Suprapubic skin (tissue), 4 donors: ENCODE results near the gene CLCF1. TPM values are rescaled to one million over a fixed set of nuclear protein-coding genes. Genes with fewer than 3 reads are reported as not detected.

Source experiments
- DNase-seq, 2 donors: peaks; one replicate each; pipeline ENCODE4 v3.0.0-alpha.2; 2019; ENCODE audit warnings: low spot score in 2 of 2
- H3K27ac ChIP-seq: fragments of 200-600 bp; sonication (generic); one replicate; pipeline ENCODE4 v1.5.1; 2019
- H3K27me3 ChIP-seq: fragments of 200-600 bp; sonication (generic); one replicate; pipeline ENCODE4 v1.5.1; 2019
- H3K36me3 ChIP-seq: fragments of 200-600 bp; sonication (generic); one replicate; pipeline ENCODE4 v1.5.1; 2019
- H3K4me1 ChIP-seq: fragments of 200-600 bp; sonication (generic); one replicate; pipeline ENCODE4 v1.5.1; 2019
- H3K4me3 ChIP-seq: fragments of 200-600 bp; sonication (generic); one replicate; pipeline ENCODE4 v1.5.1; 2019; ENCODE audit warnings: mild to moderate bottlenecking
- H3K9me3 ChIP-seq: fragments of 200-600 bp; sonication (generic); one replicate; pipeline ENCODE4 v1.5.1; 2019
- EP300 ChIP-seq: sonication (generic); formaldehyde crosslinking; IDR thresholded peaks from one replicate; pipeline ENCODE4 v1.6.1; 2017; ENCODE audit warnings: antibody characterized with exemption
- POLR2A ChIP-seq, 2 donors: fragments of 450-650 bp; IDR thresholded peaks; one replicate each; pipeline ENCODE4 v1.6.1; 2017; ENCODE audit warnings: antibody characterized with exemption in 2 of 2, mild to moderate bottlenecking in 2 of 2, moderate library complexity in 2 of 2
- POLR2AphosphoS5 ChIP-seq, 3 donors: sonication (generic); formaldehyde crosslinking; IDR thresholded peaks; one replicate each; pipeline ENCODE4 v1.6.1; 2017; ENCODE audit warnings: antibody characterized with exemption in 3 of 3
- WGBS: methylation state at CpG from one replicate; pipeline ENCODE4 v1.1.5; 2018; 5-methylcytosine and 5-hydroxymethylcytosine counted together
- total RNA-seq, 4 donors: library from RNA; depleted of rRNA; stranded (reverse); fragments of >200 nt; gene quantifications; one replicate each; pipeline ENCODE4 v1.1.0, GENCODE V29; 2016
- TF ChIP-seq, protein P1 (sequence below), 2 donors: fragments of 200-600 bp in 1 of 2; fragments of 450-650 bp in 1 of 2; sonication (generic) in 1 of 2; IDR thresholded peaks; one replicate each; pipeline ENCODE4 v1.5.1; 2016 to 2019; ENCODE audit warnings: antibody characterized with exemption in 2 of 2, mild to moderate bottlenecking in 1 of 2, moderate library complexity in 1 of 2

CLCF1 gene
- total RNA-seq, 4 donors from 2014 or later, result 2.7 to 5.5 (median 4.0) TPM

DNA sequence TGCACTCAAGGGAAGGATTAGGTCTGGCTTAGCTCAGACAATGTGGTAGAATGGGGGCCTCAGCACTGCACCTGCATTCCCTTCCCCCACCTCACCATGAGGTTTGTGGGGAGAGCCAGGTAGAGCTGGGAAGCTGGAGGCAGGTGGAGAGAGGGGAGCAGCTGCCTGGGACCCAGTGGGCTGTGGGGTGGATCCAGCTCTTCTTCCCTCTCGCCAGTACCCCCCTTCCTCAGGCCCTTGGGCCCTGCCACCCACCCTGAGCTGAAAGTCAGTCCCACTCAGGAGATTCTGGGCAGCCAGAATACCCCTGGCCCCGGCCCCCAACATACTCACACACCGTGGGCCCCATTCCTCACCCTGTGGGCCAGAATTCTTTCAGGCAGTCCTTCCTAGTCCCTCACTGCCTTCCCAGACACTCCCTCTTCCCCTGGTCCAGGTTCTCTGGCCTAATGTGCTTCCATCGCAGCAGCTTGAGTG, 17.0 kb downstream of the CLCF1 start:
- Histone ChIP-seq H3K27me3 (no peaks in the 10 kb centered on the region), H3K4me1 (peaks cover 65% of the 10 kb centered on the region), H3K9me3 (no peaks in the 10 kb centered on the region), H3K4me3 (no peak overlapping the region), H3K36me3 (no peaks in the 10 kb centered on the region), H3K27ac (peak overlapping the region; percentile 98)
- no peak for TF ChIP-seq POLR2A (IDR thresholded peaks at IDR 0.05)
- no peak for TF ChIP-seq POLR2AphosphoS5 (IDR thresholded peaks at IDR 0.05)
- no peak for TF ChIP-seq EP300
- TF ChIP-seq, protein P1, sequence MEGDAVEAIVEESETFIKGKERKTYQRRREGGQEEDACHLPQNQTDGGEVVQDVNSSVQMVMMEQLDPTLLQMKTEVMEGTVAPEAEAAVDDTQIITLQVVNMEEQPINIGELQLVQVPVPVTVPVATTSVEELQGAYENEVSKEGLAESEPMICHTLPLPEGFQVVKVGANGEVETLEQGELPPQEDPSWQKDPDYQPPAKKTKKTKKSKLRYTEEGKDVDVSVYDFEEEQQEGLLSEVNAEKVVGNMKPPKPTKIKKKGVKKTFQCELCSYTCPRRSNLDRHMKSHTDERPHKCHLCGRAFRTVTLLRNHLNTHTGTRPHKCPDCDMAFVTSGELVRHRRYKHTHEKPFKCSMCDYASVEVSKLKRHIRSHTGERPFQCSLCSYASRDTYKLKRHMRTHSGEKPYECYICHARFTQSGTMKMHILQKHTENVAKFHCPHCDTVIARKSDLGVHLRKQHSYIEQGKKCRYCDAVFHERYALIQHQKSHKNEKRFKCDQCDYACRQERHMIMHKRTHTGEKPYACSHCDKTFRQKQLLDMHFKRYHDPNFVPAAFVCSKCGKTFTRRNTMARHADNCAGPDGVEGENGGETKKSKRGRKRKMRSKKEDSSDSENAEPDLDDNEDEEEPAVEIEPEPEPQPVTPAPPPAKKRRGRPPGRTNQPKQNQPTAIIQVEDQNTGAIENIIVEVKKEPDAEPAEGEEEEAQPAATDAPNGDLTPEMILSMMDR (IDR thresholded peaks at IDR 0.05), result no peak
- WGBS, result 49% methylated on average over 4 of the region's 4 CpGs
- DNase-seq, result no peak

DNA sequence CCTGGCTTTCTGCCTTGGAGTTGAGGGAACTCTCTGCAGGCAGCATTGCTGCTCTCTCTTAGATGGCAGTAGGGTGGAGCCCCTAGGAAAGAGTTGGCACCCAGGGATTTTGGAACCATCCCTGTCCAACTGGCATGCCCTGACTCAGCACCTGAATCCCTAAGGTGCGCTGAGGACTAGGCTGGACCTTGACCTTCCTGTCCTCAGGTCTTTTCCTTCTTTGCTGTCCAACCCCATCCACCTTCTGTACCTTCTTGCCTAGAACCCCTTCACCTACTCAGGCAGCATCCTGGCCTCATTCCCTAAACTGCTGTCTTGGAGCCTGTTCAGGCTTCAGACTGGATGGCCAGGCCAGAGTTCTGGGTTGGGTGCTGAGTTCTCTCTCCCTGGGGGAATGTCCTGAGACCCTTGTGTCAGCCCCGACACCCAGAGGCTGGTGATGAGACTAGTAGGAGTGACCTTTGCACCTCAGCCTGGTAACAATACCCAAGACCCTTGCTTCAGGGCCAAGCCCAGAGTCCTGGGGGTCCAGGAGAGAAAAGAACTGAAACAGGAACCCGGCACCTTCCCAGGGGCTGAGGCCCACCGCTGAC, 17.5 kb downstream of the CLCF1 start:
- Histone ChIP-seq H3K4me3 (no peak overlapping the region), H3K9me3 (no peaks in the 10 kb centered on the region), H3K27ac (peak overlapping the region; percentile 98), H3K4me1 (peaks cover 70% of the 10 kb centered on the region), H3K27me3 (no peaks in the 10 kb centered on the region), H3K36me3 (no peaks in the 10 kb centered on the region)
- WGBS, result 80% methylated on average over 4 of the region's 4 CpGs
- TF ChIP-seq EP300, result no peak
- TF ChIP-seq POLR2AphosphoS5 (IDR thresholded peaks at IDR 0.05), result no peak
- TF ChIP-seq, protein P1 (IDR thresholded peaks at IDR 0.05), result no peak
- TF ChIP-seq POLR2A (IDR thresholded peaks at IDR 0.05), result no peak
- DNase-seq, result no peak

DNA sequence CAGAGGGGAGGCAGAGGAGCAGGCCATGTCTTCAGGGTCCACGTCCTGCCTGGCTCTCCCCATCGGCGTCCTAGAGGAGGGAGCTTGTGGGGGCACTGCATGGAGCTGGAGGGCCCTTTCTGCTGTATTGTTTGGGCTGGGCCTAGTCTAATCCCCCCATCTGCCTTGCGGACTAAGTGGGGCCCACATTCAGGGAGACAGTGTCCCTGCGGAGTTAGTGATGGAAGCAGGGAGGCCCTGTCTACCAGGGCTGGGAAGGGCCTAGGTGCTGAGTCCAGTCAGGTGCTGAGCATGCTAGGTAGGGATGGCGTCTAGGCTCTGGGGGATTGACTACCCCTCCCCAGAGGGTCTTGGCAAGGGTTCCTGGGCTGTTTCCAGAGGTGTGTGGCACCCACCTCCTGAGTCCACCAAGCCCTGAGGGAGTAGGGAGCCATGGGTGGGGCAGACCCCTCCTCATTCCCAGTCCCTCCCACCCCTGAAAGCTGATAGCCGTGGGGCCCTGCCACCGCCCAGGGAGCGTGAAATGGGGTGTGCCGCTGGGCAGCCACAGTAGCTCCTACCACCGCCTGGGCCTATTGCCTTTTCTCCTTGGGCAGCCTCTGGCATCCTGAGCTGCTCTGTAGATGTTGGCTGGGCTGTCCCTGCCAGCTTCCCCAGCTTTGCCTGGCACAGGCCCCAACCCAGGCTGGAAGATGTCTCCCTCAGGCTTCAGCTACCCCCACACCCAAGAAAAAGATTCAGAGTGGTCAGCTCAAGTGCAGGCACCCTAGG, 18.2 kb downstream of the CLCF1 start:
- Histone ChIP-seq H3K36me3 (no peaks in the 10 kb centered on the region), H3K9me3 (no peaks in the 10 kb centered on the region), H3K27ac (peak overlapping the region; percentile 98), H3K4me1 (peaks cover 74% of the 10 kb centered on the region), H3K27me3 (no peaks in the 10 kb centered on the region), H3K4me3 (no peak overlapping the region)
- WGBS, result 74% methylated on average over 7 of the region's 11 CpGs
- peak in 1 of 2 donors; percentile 66 for DNase-seq
- TF ChIP-seq EP300 (no peak), POLR2AphosphoS5 (IDR thresholded peaks at IDR 0.05) (no peak), POLR2A (IDR thresholded peaks at IDR 0.05) (no peak)
- TF ChIP-seq, protein P1 (IDR thresholded peaks at IDR 0.05), result no peak

DNA sequence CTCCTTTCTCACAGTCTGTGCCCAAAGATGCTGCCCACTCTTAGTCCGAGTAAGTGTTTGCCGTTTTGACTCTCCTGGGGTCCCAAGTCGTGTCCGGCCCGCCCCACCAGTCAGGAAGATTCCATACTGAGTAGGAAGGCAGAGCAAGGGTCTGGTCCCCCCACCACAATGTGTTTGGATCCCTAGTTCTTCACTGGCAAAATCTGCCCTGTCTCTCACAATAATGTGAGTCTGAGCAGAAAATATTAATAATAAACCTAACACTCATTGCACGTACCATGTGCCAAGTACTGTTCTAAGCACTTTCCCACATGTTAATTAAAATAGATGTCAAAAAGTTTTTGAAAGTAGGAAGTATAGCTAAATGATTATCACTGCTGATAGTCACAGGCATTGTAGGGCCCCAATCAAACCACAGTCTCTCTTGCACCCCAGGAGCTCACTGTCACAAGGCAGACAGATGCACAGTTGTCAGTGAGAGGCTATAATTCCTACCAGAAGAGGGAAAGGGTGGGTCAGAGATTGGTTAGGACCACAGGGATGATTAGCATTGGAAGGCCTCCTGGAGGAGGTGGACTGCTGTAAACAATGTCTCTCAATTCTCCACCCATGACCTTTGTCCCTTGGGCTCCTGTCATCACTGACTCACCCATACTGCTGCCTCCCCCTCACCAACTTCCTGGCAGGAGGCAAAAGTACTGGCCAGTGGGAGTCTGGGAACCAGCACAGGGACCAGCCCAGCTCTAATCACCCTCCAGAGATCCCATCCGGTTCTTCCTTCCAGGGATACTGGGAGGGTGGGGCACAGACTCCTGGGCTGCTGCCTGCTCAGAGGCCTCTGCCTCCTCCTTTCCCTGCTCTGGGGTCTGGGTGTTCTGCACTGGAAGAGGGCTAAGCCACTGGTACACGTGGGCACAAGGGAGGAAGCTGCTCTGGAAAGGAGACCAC, 19.0 kb downstream of the CLCF1 start:
- H3K27ac ChIP-seq, result peak overlapping the region; percentile 98
- no peaks in the 10 kb centered on the region for H3K36me3 ChIP-seq
- peak in 1 of 3 donors; percentile 42 for TF ChIP-seq POLR2AphosphoS5 (IDR thresholded peaks at IDR 0.05)
- no peak for TF ChIP-seq POLR2A (IDR thresholded peaks at IDR 0.05)
- TF ChIP-seq, protein P1 (IDR thresholded peaks at IDR 0.05), result no peak
- H3K4me3 ChIP-seq, result peak overlapping the region; percentile 73
- WGBS, result 22% methylated on average over 7 of the region's 8 CpGs
- peak in 1 of 2 donors; percentile 81 for DNase-seq
- H3K27me3 ChIP-seq, result no peaks in the 10 kb centered on the region
- no peaks in the 10 kb centered on the region for H3K9me3 ChIP-seq
- peaks cover 78% of the 10 kb centered on the region for H3K4me1 ChIP-seq
